Naive thymus-derived CD4-positive, alpha-beta T cell (primary cell): ENCODE measurements around the gene PEX14. TPM values are rescaled to one million over a fixed set of nuclear protein-coding genes. Genes with fewer than 3 reads are reported as not detected.

Experiments used
- ATAC-seq: fragments of 150-1000 bp; cut with Tn5 transposase; 2 replicates; pipeline ENCODE4 v1.10.0; 2021; ENCODE audit warnings: mild to moderate bottlenecking, moderate library complexity
- CTCF ChIA-PET: fragments of 350-600 bp; sonication (Branson Sonifier 250); formaldehyde crosslinking; loops from one replicate; lab custom pipeline; 2021; ENCODE audit warnings: antibody characterized with exemption; lab: Charles Lee
- POLR2A ChIA-PET: fragments of 350-600 bp; sonication (Branson Sonifier 250); formaldehyde crosslinking; loops from one replicate; lab custom pipeline; 2021; ENCODE audit warnings: antibody characterized with exemption, inconsistent platforms; lab: Charles Lee
- DNase-seq, 9 donors: peaks; one replicate each; pipeline versions ENCODE4 v3.0.0 to v3.0.0-alpha.2; 2020 to 2022; ENCODE audit warnings: mixed read lengths in 1 of 9
- H3K27ac ChIP-seq: one replicate; pipeline ENCODE4 v1.7.0; 2013; ENCODE audit warnings: mild to moderate bottlenecking, low read depth, low read length, moderate library complexity
- H3K27me3 ChIP-seq, 2 donors: one replicate each; pipeline ENCODE4 v1.7.0; 2013; ENCODE audit warnings: low read length in 2 of 2, mild to moderate bottlenecking in 2 of 2, moderate library complexity in 2 of 2; ENCODE audit not compliant: control insufficient read depth in 2 of 2, insufficient read depth in 2 of 2
- H3K36me3 ChIP-seq, 3 experiments: 1 replicate in 2 of 3; 2 replicates in 1 of 3; pipeline ENCODE4 v1.7.0; 2013; ENCODE audit warnings: low read length in 3 of 3, mild to moderate bottlenecking in 3 of 3, moderate library complexity in 1 of 3; ENCODE audit not compliant: insufficient read depth in 3 of 3, control insufficient read depth in 2 of 3
- H3K4me1 ChIP-seq, 2 donors: one replicate each; pipeline ENCODE4 v1.7.0; 2013; ENCODE audit warnings: low read length in 2 of 2, mild to moderate bottlenecking in 2 of 2, moderate library complexity in 1 of 2; ENCODE audit not compliant: control insufficient read depth in 2 of 2, insufficient read depth in 2 of 2
- H3K4me3 ChIP-seq: 2 replicates; pipeline ENCODE4 v1.7.0; 2013; ENCODE audit warnings: mild to moderate bottlenecking, low read length
- H3K9me3 ChIP-seq, 3 experiments: 1 replicate in 2 of 3; 2 replicates in 1 of 3; pipeline ENCODE4 v1.7.0; 2013; ENCODE audit warnings: low read length in 3 of 3; ENCODE audit not compliant: control insufficient read depth in 2 of 3
- H3K27ac Mint-ChIP-seq, 9 donors: one replicate each; pipeline ENCODE4 v1.8.0; 2020 to 2022; ENCODE audit warnings: mixed read lengths in 9 of 9, mild to moderate bottlenecking in 8 of 9, moderate library complexity in 5 of 9, inconsistent platforms in 2 of 9
- H3K27me3 Mint-ChIP-seq, 5 donors: one replicate each; pipeline ENCODE4 v1.8.0; 2021 to 2022; ENCODE audit warnings: mixed read lengths in 5 of 5, mild to moderate bottlenecking in 1 of 5
- H3K36me3 Mint-ChIP-seq, 5 donors: one replicate each; pipeline ENCODE4 v1.8.0; 2020 to 2022; ENCODE audit warnings: mixed read lengths in 5 of 5, mild to moderate bottlenecking in 3 of 5, inconsistent platforms in 1 of 5
- H3K4me1 Mint-ChIP-seq, 7 donors: one replicate each; pipeline ENCODE4 v1.8.0; 2020 to 2022; ENCODE audit warnings: mixed read lengths in 7 of 7, mild to moderate bottlenecking in 3 of 7, inconsistent platforms in 1 of 7
- H3K4me3 Mint-ChIP-seq, 10 donors: one replicate each; pipeline ENCODE4 v1.8.0; 2020 to 2022; ENCODE audit warnings: mild to moderate bottlenecking in 10 of 10, mixed read lengths in 10 of 10, moderate library complexity in 6 of 10, inconsistent platforms in 2 of 10
- H3K9me3 Mint-ChIP-seq, 11 donors: one replicate each; pipeline ENCODE4 v1.8.0; 2020 to 2022; ENCODE audit warnings: mixed read lengths in 11 of 11, mild to moderate bottlenecking in 4 of 11, inconsistent platforms in 1 of 11, moderate library complexity in 1 of 11
- intact Hi-C, 2 donors: fragments of 100-400 bp; cut with micrococcal nuclease; formaldehyde crosslinking; loops; one replicate each; pipeline ENCODE4 v1.15.1; 2023
- polyA plus RNA-seq, 2 donors: library from polyadenylated mRNA; unstranded; fragments of 300-500 nt; fragmentation: Illumina TruSeq; gene quantifications; one replicate each; pipeline ENCODE4 v1.2.3, GENCODE V29; 2021
- total RNA-seq, 6 experiments: library from RNA in 5 of 6; stranded (reverse) in 5 of 6; gene quantifications; 1 replicate in 5 of 6; 2 replicates in 1 of 6; pipeline ENCODE4 v1.2.3 and lab custom pipeline; 2021 to 2026

Gene PEX14
- total and polyA plus RNA-seq, 7 experiments from 2014 or later: 3.6 to 27.8 (median 21.3) TPM

- ATAC-seq: no peak
- Mint-ChIP-seq H3K4me3 (no peak overlapping the region), H3K4me1 (peaks cover 0 to 35% (median 15%) of the 10 kb centered on the region in 7 donors), H3K27me3 (no peaks in the 10 kb centered on the region), H3K27ac (peak overlapping the region in 1 of 9 donors; percentile 10), H3K36me3 (peaks cover 7 to 30% (median 20%) of the 10 kb centered on the region in 5 donors), H3K9me3 (peaks cover 1 to 11% (median 5%) of the 10 kb centered on the region in 11 donors)
- Histone ChIP-seq H3K27me3 (no peaks in the 10 kb centered on the region), H3K27ac (no peak overlapping the region), H3K4me1 (no peaks in the 10 kb centered on the region), H3K36me3 (no peaks in the 10 kb centered on the region), H3K4me3 (no peak overlapping the region), H3K9me3 (peaks cover 0 to 4% (median 0%) of the 10 kb centered on the region in 3 experiments)
- ChIA-PET POLR2A (no interaction called here), CTCF (interaction anchor here (1.0 kb wide), 1 partner anchor 51 kb away, joined by 3 read pairs; no protein-coding TSS in a partner anchor)
- no peak for DNase-seq
- intact Hi-C loops: no loop called here
These were observed 84.6 kb downstream of the PEX14 start for GRCh38 chr1:10559386-10559785.

GRCh38 chr1:10561497-10561896 lies 86.7 kb downstream of the PEX14 start:
- ATAC-seq: no peak
- H3K27ac ChIP-seq: no peak overlapping the region
- H3K9me3 Mint-ChIP-seq: peaks cover 1 to 13% (median 7%) of the 10 kb centered on the region in 11 donors
- H3K36me3 Mint-ChIP-seq: peaks cover 10 to 30% (median 27%) of the 10 kb centered on the region in 5 donors
- no peaks in the 10 kb centered on the region for H3K27me3 ChIP-seq
- DNase-seq: no peak
- intact Hi-C loops: no loop called here
- no peak overlapping the region for H3K4me3 Mint-ChIP-seq
- no peaks in the 10 kb centered on the region for H3K36me3 ChIP-seq
- no peaks in the 10 kb centered on the region for H3K4me1 ChIP-seq
- H3K4me3 ChIP-seq: no peak overlapping the region
- POLR2A ChIA-PET: no interaction called here
- no peaks in the 10 kb centered on the region for H3K27me3 Mint-ChIP-seq
- no peak overlapping the region for H3K27ac Mint-ChIP-seq
- H3K9me3 ChIP-seq: peaks cover 0 to 4% (median 0%) of the 10 kb centered on the region in 3 experiments
- CTCF ChIA-PET: no interaction called here
- peaks cover 0 to 33% (median 17%) of the 10 kb centered on the region in 7 donors for H3K4me1 Mint-ChIP-seq

GRCh38 chr1:10561955-10562354 lies 87.2 kb downstream of the PEX14 start:
- H3K27ac ChIP-seq: no peak overlapping the region
- peak overlapping the region in 1 of 9 donors; percentile 25 for H3K27ac Mint-ChIP-seq
- POLR2A ChIA-PET: no interaction called here
- peaks cover 10 to 30% (median 27%) of the 10 kb centered on the region in 5 donors for H3K36me3 Mint-ChIP-seq
- no peaks in the 10 kb centered on the region for H3K4me1 ChIP-seq
- H3K27me3 Mint-ChIP-seq: no peaks in the 10 kb centered on the region
- no peaks in the 10 kb centered on the region for H3K27me3 ChIP-seq
- no peak for DNase-seq
- no peak for ATAC-seq
- CTCF ChIA-PET: interaction anchor here (0.6 kb wide), 1 partner anchor 62 kb away, joined by 5 read pairs; no protein-coding TSS in a partner anchor
- peaks cover 1 to 13% (median 7%) of the 10 kb centered on the region in 11 donors for H3K9me3 Mint-ChIP-seq
- H3K36me3 ChIP-seq: no peaks in the 10 kb centered on the region
- H3K9me3 ChIP-seq: peaks cover 0 to 4% (median 0%) of the 10 kb centered on the region in 3 experiments
- peaks cover 0 to 29% (median 12%) of the 10 kb centered on the region in 7 donors for H3K4me1 Mint-ChIP-seq
- intact Hi-C loops: loop anchor here in 1 of 2 donors (1.0 kb wide), 1 partner anchor 67 kb away; no protein-coding TSS in a partner anchor
- no peak overlapping the region for H3K4me3 Mint-ChIP-seq
- H3K4me3 ChIP-seq: no peak overlapping the region

GRCh38 chr1:10564063-10564462 lies 89.3 kb downstream of the PEX14 start:
- Histone ChIP-seq H3K9me3 (peaks cover 0 to 4% (median 0%) of the 10 kb centered on the region in 3 experiments), H3K27me3 (no peaks in the 10 kb centered on the region), H3K36me3 (no peaks in the 10 kb centered on the region), H3K4me1 (no peaks in the 10 kb centered on the region), H3K27ac (no peak overlapping the region), H3K4me3 (no peak overlapping the region)
- H3K36me3 Mint-ChIP-seq: peaks cover 10 to 33% (median 27%) of the 10 kb centered on the region in 5 donors
- no peak for DNase-seq
- H3K27me3 Mint-ChIP-seq: no peaks in the 10 kb centered on the region
- H3K4me1 Mint-ChIP-seq: peaks cover 0 to 27% (median 10%) of the 10 kb centered on the region in 7 donors
- POLR2A ChIA-PET: no interaction called here
- no peak overlapping the region for H3K4me3 Mint-ChIP-seq
- ATAC-seq: no peak
- intact Hi-C loops: no loop called here
- peaks cover 1 to 13% (median 7%) of the 10 kb centered on the region in 11 donors for H3K9me3 Mint-ChIP-seq
- CTCF ChIA-PET: no interaction called here
- H3K27ac Mint-ChIP-seq: no peak overlapping the region

- no peaks in the 10 kb centered on the region for H3K27me3 ChIP-seq
- H3K4me3 ChIP-seq: no peak overlapping the region
- ChIA-PET POLR2A (no interaction called here), CTCF (no interaction called here)
- Mint-ChIP-seq H3K4me1 (peaks cover 0 to 8% (median 3%) of the 10 kb centered on the region in 7 donors), H3K4me3 (no peak overlapping the region), H3K36me3 (peaks cover 3 to 34% (median 19%) of the 10 kb centered on the region in 5 donors), H3K27me3 (no peaks in the 10 kb centered on the region), H3K9me3 (peaks cover 0 to 9% (median under 1%) of the 10 kb centered on the region in 11 donors), H3K27ac (no peak overlapping the region)
- no peaks in the 10 kb centered on the region for H3K9me3 ChIP-seq
- ATAC-seq (no peak), DNase-seq (no peak)
- H3K4me1 ChIP-seq: no peaks in the 10 kb centered on the region
- no peaks in the 10 kb centered on the region for H3K36me3 ChIP-seq
- intact Hi-C loops: no loop called here
- H3K27ac ChIP-seq: no peak overlapping the region
These were observed 94.8 kb downstream of the PEX14 start for GRCh38 chr1:10569531-10569930.

- no peaks in the 10 kb centered on the region for H3K36me3 ChIP-seq
- CTCF ChIA-PET: interaction anchor here (0.8 kb wide), 1 partner anchor 1066 kb away, joined by 6 read pairs; no protein-coding TSS in a partner anchor
- H3K36me3 Mint-ChIP-seq: peaks cover 0 to 23% (median 9%) of the 10 kb centered on the region in 5 donors
- H3K27me3 Mint-ChIP-seq: no peaks in the 10 kb centered on the region
- no peak overlapping the region for H3K27ac Mint-ChIP-seq
- H3K4me1 Mint-ChIP-seq: peaks cover 0 to 2% (median 0%) of the 10 kb centered on the region in 7 donors
- no peaks in the 10 kb centered on the region for H3K9me3 ChIP-seq
- no peak overlapping the region for H3K4me3 Mint-ChIP-seq
- no peaks in the 10 kb centered on the region for H3K27me3 ChIP-seq
- H3K27ac ChIP-seq: no peak overlapping the region
- no peaks in the 10 kb centered on the region for H3K4me1 ChIP-seq
- DNase-seq (no peak), ATAC-seq (no peak)
- H3K4me3 ChIP-seq: no peak overlapping the region
- H3K9me3 Mint-ChIP-seq: no peaks in the 10 kb centered on the region
- intact Hi-C loops: no loop called here
- POLR2A ChIA-PET: interaction anchor here (0.6 kb wide), 1 partner anchor 99 kb away, joined by 3 read pairs; no protein-coding TSS in a partner anchor
These were observed 100.9 kb downstream of the PEX14 start for GRCh38 chr1:10575616-10576015.

- Histone ChIP-seq H3K4me3 (no peak overlapping the region), H3K9me3 (no peaks in the 10 kb centered on the region), H3K36me3 (no peaks in the 10 kb centered on the region), H3K27ac (no peak overlapping the region), H3K4me1 (no peaks in the 10 kb centered on the region), H3K27me3 (no peaks in the 10 kb centered on the region)
- Mint-ChIP-seq H3K36me3 (peaks cover 0 to 33% (median 8%) of the 10 kb centered on the region in 5 donors), H3K27ac (peak overlapping the region in 1 of 9 donors; percentile 19), H3K4me3 (no peak overlapping the region), H3K9me3 (no peaks in the 10 kb centered on the region), H3K4me1 (no peaks in the 10 kb centered on the region), H3K27me3 (no peaks in the 10 kb centered on the region)
- intact Hi-C loops: no loop called here
- ChIA-PET CTCF (no interaction called here), POLR2A (no interaction called here)
- DNase-seq: no peak
- ATAC-seq: no peak
These were observed 103.3 kb downstream of the PEX14 start for GRCh38 chr1:10578070-10578469.
